Measurements from ENCODE around the gene UNC93B1.

Gene UNC93B1

GRCh38 chr11:68003846-68004550 is at the start of gene UNC93B1:
Gene UNC93B1, minus strand, starts transcription at chr11:68004097. Its CDS starts 54 bp downstream, at chr11:68004043.
- DNase-seq: peak; percentile 85

GRCh38 chr11:68053117-68053516 is 49.2 kb upstream of the UNC93B1 start:
- DNase-seq: no peak

GRCh38 chr11:68052137-68052873 is 48.4 kb upstream of the UNC93B1 start:
- DNase-seq: no peak

- no peak for DNase-seq
Measured at GRCh38 chr11:68051191-68052136, 47.6 kb upstream of the UNC93B1 start.

GRCh38 chr11:68050371-68050841 is 46.5 kb upstream of the UNC93B1 start:
- DNase-seq: no peak

- DNase-seq: no peak
Measured at GRCh38 chr11:68049509-68050370, 45.8 kb upstream of the UNC93B1 start.

GRCh38 chr11:68048681-68049508 is 45.0 kb upstream of the UNC93B1 start:
- no peak for DNase-seq

GRCh38 chr11:68047437-68048290 is 43.8 kb upstream of the UNC93B1 start:
- no peak for DNase-seq

GRCh38 chr11:68044898-68045351 is 41.0 kb upstream of the UNC93B1 start:
- DNase-seq: no peak

- DNase-seq: no peak
Measured at GRCh38 chr11:68044145-68044813, 40.4 kb upstream of the UNC93B1 start.

- no peak for DNase-seq
Measured at GRCh38 chr11:68043349-68044144, 39.6 kb upstream of the UNC93B1 start.

GRCh38 chr11:68043029-68043348 is 39.1 kb upstream of the UNC93B1 start:
- DNase-seq: no peak

GRCh38 chr11:68042219-68043028 is 38.5 kb upstream of the UNC93B1 start:
- DNase-seq: no peak

- DNase-seq: no peak
Measured at GRCh38 chr11:68041617-68042218, 37.8 kb upstream of the UNC93B1 start.

GRCh38 chr11:68040957-68041591 is 37.2 kb upstream of the UNC93B1 start:
- no peak for DNase-seq

- DNase-seq: peak; percentile 51
Measured at GRCh38 chr11:68040101-68040956, 36.4 kb upstream of the UNC93B1 start.
